GM12878 (cell line): ENCODE measurements around the gene PRMT7. TPM values are rescaled to one million over a fixed set of nuclear protein-coding genes. Genes with fewer than 3 reads are reported as not detected.

ENCODE experiments used
- ATAC-seq: fragments of 200-7000 bp; cut with Tn5 transposase; 3 replicates; pipeline ENCODE4 v1.9.1; 2020; ENCODE audit warnings: mild to moderate bottlenecking, moderate library complexity
- BruUV-seq: library from RNA; stranded (reverse); fragments of 400-500 nt; replicated peaks from 2 replicates; lab custom pipeline; 2021; lab: Mats Ljungman, UMichigan
- CTCF ChIA-PET: fragments of 300-600 bp; sonication (Branson Sonifier 250); formaldehyde crosslinking; extraction: SDS; loops from one replicate; lab custom pipeline; 2021; ENCODE audit warnings: inconsistent platforms; lab: Yijun Ruan, JAX
- POLR2A ChIA-PET: fragments of 350-600 bp; formaldehyde crosslinking; extraction: SDS; loops from one replicate; lab custom pipeline; 2021; ENCODE audit warnings: inconsistent platforms; lab: Charles Lee
- RAD21 ChIA-PET: fragments of 300-600 bp; sonication (Branson Sonifier 250); formaldehyde crosslinking; loops from one replicate; lab custom pipeline; 2023; ENCODE audit warnings: antibody characterized with exemption; ENCODE audit not compliant: unreplicated experiment; lab: Charles Lee
- SMC1A ChIA-PET: fragments of 300-600 bp; sonication (Branson Sonifier 250); formaldehyde crosslinking; loops from one replicate; lab custom pipeline; 2023; ENCODE audit not compliant: unreplicated experiment, uncharacterized antibody; lab: Charles Lee
- DNase-seq: peaks from one replicate; pipeline ENCODE4 v3.0.0-alpha.2; 2011; ENCODE audit warnings: low read depth, low spot score
- FAIRE-seq: peaks from 3 replicates; lab custom pipeline; 2011; peaks lifted over from hg19 to GRCh38; lab: Jason Lieb, UNC
- H2AFZ ChIP-seq: 2 replicates; pipeline ENCODE4 v1.6.0; 2011; ENCODE audit warnings: low read depth, low read length, control low read depth; ENCODE audit not compliant: control insufficient read depth
- H3K27ac ChIP-seq: 2 replicates; pipeline ENCODE4 v1.5.1; 2011; ENCODE audit warnings: control low read depth; ENCODE audit not compliant: control insufficient read depth, insufficient read depth
- H3K27me3 ChIP-seq, 2 experiments: replicated peaks in 1 of 2; 2 replicates each; pipeline versions ENCODE4 v1.6.0 to v1.6.1; 2011; ENCODE audit warnings: low read length in 1 of 2; ENCODE audit not compliant: control insufficient read depth in 2 of 2, insufficient read depth in 2 of 2
- H3K36me3 ChIP-seq, 2 experiments: 2 replicates each; pipeline ENCODE4 v1.5.1; 2011; ENCODE audit warnings: low read length in 1 of 2; ENCODE audit not compliant: control insufficient read depth in 2 of 2, insufficient read depth in 2 of 2
- H3K4me1 ChIP-seq: 2 replicates; pipeline ENCODE4 v1.6.1; 2011; ENCODE audit warnings: mild to moderate bottlenecking, low read length, moderate library complexity, mixed read lengths; ENCODE audit not compliant: control insufficient read depth, insufficient read depth
- H3K4me2 ChIP-seq: 2 replicates; pipeline ENCODE4 v1.6.0; 2011; ENCODE audit warnings: control low read depth; ENCODE audit not compliant: control insufficient read depth, insufficient read depth
- H3K4me3 ChIP-seq: fragments of 200-600 bp; sonication (generic); 2 replicates; pipeline ENCODE4 v1.5.1; 2016
- H3K79me2 ChIP-seq: 2 replicates; pipeline ENCODE4 v1.6.0; 2011; ENCODE audit warnings: low read length; ENCODE audit not compliant: control insufficient read depth, insufficient read depth
- H3K9ac ChIP-seq: 2 replicates; pipeline ENCODE4 v1.8.0; 2011; ENCODE audit warnings: low read length, control low read depth, mixed read lengths; ENCODE audit not compliant: control insufficient read depth, insufficient read depth
- H3K9me3 ChIP-seq: replicated peaks from 3 replicates; pipeline ENCODE4 v1.5.1; 2011; ENCODE audit warnings: mild to moderate bottlenecking, low read length; ENCODE audit not compliant: control insufficient read depth, insufficient read depth
- H4K20me1 ChIP-seq: 2 replicates; pipeline ENCODE4 v1.6.0; 2011; ENCODE audit not compliant: control insufficient read depth, insufficient read depth
- ATF7 ChIP-seq: fragments of 450-650 bp; IDR thresholded peaks from 2 replicates; pipeline ENCODE4 v1.6.1; 2016; ENCODE audit warnings: low read depth, mild to moderate bottlenecking
- BACH1 ChIP-seq: fragments of 450-650 bp; IDR thresholded peaks from 2 replicates; pipeline ENCODE4 v1.6.1; 2017; ENCODE audit warnings: mild to moderate bottlenecking, borderline replicate concordance
- BCLAF1 ChIP-seq: fragments of 450-650 bp; IDR thresholded peaks from 2 replicates; pipeline ENCODE4 v1.6.1; 2017; ENCODE audit warnings: antibody characterized with exemption, mild to moderate bottlenecking, moderate library complexity
- CREB1 ChIP-seq: IDR thresholded peaks from 2 replicates; pipeline ENCODE4 v1.6.1; 2012; ENCODE audit warnings: low read depth, mild to moderate bottlenecking, inconsistent platforms
- CTCF ChIP-seq, 3 experiments: IDR thresholded peaks in 2 of 3; conservative IDR thresholded peaks in 1 of 3; 2 replicates each; pipeline ENCODE4 v1.5.1; 2011; ENCODE audit warnings: low read depth in 3 of 3, low read length in 3 of 3, mild to moderate bottlenecking in 3 of 3, control low read depth in 2 of 3, moderate library complexity in 2 of 3, inconsistent platforms in 1 of 3, mixed read lengths in 1 of 3; ENCODE audit not compliant: control insufficient read depth in 2 of 3, insufficient read depth in 1 of 3; ENCODE audit errors: extremely low read depth in 1 of 3
- DPF2 ChIP-seq: fragments of 450-650 bp; IDR thresholded peaks from 2 replicates; pipeline ENCODE4 v1.6.1; 2017; ENCODE audit warnings: mild to moderate bottlenecking
- HCFC1 ChIP-seq: fragments of 150-350 bp; IDR thresholded peaks from 2 replicates; pipeline ENCODE4 v1.6.1; 2014; ENCODE audit warnings: low read length
- HDGF ChIP-seq: fragments of 450-650 bp; IDR thresholded peaks from 2 replicates; pipeline ENCODE4 v1.6.1; 2016; ENCODE audit warnings: antibody characterized with exemption
- MYC ChIP-seq: IDR thresholded peaks from 2 replicates; pipeline ENCODE4 v1.6.1; 2011; ENCODE audit warnings: mild to moderate bottlenecking, low read length, moderate library complexity, inconsistent platforms; ENCODE audit not compliant: insufficient read depth, insufficient replicate concordance, insufficient read length, severe bottlenecking
- NR2C2 ChIP-seq: IDR thresholded peaks from 2 replicates; pipeline ENCODE4 v1.6.1; 2011; ENCODE audit warnings: borderline replicate concordance, low read depth; ENCODE audit not compliant: control insufficient read depth, insufficient read length
- RAD21 ChIP-seq: IDR thresholded peaks from 2 replicates; pipeline ENCODE4 v1.6.1; 2011; ENCODE audit warnings: mild to moderate bottlenecking, low read depth, low read length, moderate library complexity; ENCODE audit not compliant: insufficient read depth
- RUNX3 ChIP-seq: IDR thresholded peaks from 2 replicates; pipeline ENCODE4 v1.6.1; 2012; ENCODE audit warnings: low read length, inconsistent platforms
- SIN3A ChIP-seq: IDR thresholded peaks from 2 replicates; pipeline ENCODE4 v1.6.1; 2012; ENCODE audit warnings: low read depth, low read length, improper control_type of control experiment
- SUZ12 ChIP-seq: fragments of 200-600 bp; sonication (generic); IDR thresholded peaks from one replicate; pipeline ENCODE4 v1.6.1; 2018; ENCODE audit warnings: antibody characterized with exemption, mild to moderate bottlenecking; ENCODE audit not compliant: unreplicated experiment
- TAF1 ChIP-seq: IDR thresholded peaks from 2 replicates; pipeline ENCODE4 v1.6.1; 2011; ENCODE audit warnings: mild to moderate bottlenecking, low read depth, low read length, borderline replicate concordance
- TARDBP ChIP-seq: IDR thresholded peaks from 2 replicates; pipeline ENCODE4 v1.6.1; 2016; ENCODE audit warnings: borderline replicate concordance
- TCF7 ChIP-seq: IDR thresholded peaks from 2 replicates; pipeline ENCODE4 v1.6.1; 2014; ENCODE audit warnings: antibody characterized with exemption, borderline replicate concordance
- WGBS: methylation state at CpG from one replicate; pipeline ENCODE4 v1.1.6; 2016; ENCODE audit warnings: low lambda C conversion rate; ENCODE audit not compliant: insufficient replicate concordance, insufficient coverage; ENCODE audit errors: missing lambda C conversion rate; 5-methylcytosine and 5-hydroxymethylcytosine counted together
- in situ Hi-C: fragments of 300-500 bp; cut with MboI; formaldehyde crosslinking; loops from 9 replicates; pipeline ENCODE4 v1.14.3; 2018; ENCODE audit warnings: mixed read lengths
- intact Hi-C: fragments of 100-400 bp; cut with micrococcal nuclease; formaldehyde crosslinking; loops from one replicate; pipeline ENCODE4 v1.14.2; 2022; ENCODE audit not compliant: unreplicated experiment
- polyA plus RNA-seq, 11 experiments: library from polyadenylated mRNA; depleted of rRNA in 4 of 11; unstranded in 6 of 11; stranded (reverse) in 5 of 11; fragments of >200 nt; fragmentation: Nextera tagmentation in 4 of 11; fragmentation: Illumina TruSeq in 1 of 11; extraction: Ambion mirVana in 4 of 11; extraction: Trizol in 1 of 11; gene quantifications; 1 replicate in 1 of 11; 2 replicates in 10 of 11; pipeline versions ENCODE4 v1.2.1 to v1.2.3, GENCODE V29; 2011 to 2016; ENCODE audit warnings: inconsistent platforms in 2 of 11, missing spikeins in 2 of 11, low read depth in 1 of 11
- total RNA-seq, 4 experiments: library from RNA; depleted of rRNA in 3 of 4; stranded (reverse); fragments of >200 nt in 3 of 4; fragmentation: Illumina TruSeq in 1 of 4; extraction: Trizol in 1 of 4; gene quantifications; 2 replicates each; pipeline versions ENCODE4 v1.2.1 to v1.2.3, GENCODE V29; 2013 to 2021

The PRMT7 gene
- total and polyA plus RNA-seq, 10 of the 15 experiments (the other 5 are each of a cell fraction or from before 2014, with no cell fraction given) = 5.1 to 56.1 (median 42.0) TPM

DNA sequence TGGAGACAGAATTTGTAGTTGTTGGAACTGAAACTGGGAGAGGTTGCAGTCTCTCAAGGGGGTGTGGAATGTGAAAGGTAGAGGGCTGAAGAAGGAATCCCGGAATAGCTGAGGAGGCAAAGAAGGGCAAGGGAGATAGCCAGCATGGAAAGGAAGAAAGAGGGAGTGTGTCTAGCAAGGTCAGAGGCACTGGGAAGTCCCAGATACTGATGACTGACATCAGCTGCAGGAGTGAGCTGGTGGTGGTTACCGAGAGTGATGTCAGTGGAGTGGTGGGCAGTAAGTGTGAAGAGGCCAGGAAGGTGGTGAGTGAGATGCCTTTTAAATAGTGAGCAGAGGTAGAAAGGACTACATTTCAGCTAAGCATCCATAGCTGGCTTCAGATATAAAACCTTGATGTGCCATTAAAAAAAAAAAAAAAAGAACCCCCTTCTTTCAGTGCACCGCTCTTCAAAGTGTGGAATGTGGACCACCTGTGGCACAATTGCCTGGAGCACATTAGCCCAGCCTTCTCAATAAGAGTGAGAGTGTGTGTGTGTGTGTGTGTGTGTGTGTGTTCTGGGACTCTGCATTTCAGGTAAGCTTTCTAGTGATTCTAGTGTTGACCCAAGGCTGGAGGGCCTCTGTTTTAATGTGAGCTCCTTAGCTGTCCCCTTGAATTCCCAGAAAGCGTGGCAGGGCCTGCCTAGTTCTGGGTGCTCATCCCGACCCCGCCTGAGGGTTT, 8.5 kb downstream of the PRMT7 start (continued):
- no peak for TF ChIP-seq CTCF (IDR thresholded peaks at IDR 0.05 in 2 of 3, conservative IDR thresholded peaks at IDR 0.05 in 1 of 3; ENCODE audit: control insufficient read depth in 2 of 3, extremely low read depth in 1 of 3, insufficient read depth in 1 of 3, low read depth in 3 of 3, low read length in 3 of 3)
- TF ChIP-seq HDGF = peak; percentile 98
- no peak for TF ChIP-seq RAD21
- TF ChIP-seq RUNX3 = peak; percentile 83
- peak; percentile 84 for TF ChIP-seq DPF2
- peak; percentile 97 for TF ChIP-seq ATF7

GRCh38 chr16:68324336-68324735, 13.5 kb downstream of the PRMT7 start:
- BruUV-seq = no TSS peak
- Histone ChIP-seq H3K27me3 (no peaks in the 10 kb centered on the region), H3K36me3 (peaks cover 6 to 23% of the 10 kb centered on the region in 2 experiments), H3K79me2 (no peaks in the 10 kb centered on the region; the same call in 1 of the 2 replicates), H3K9ac (no peak overlapping the region), H2AFZ (no peak overlapping the region), H3K27ac (no peak overlapping the region), H4K20me1 (no peaks in the 10 kb centered on the region), H3K4me3 (no peak overlapping the region), H3K4me1 (peaks cover 14% of the 10 kb centered on the region), H3K4me2 (no peak overlapping the region), H3K9me3 (no peaks in the 10 kb centered on the region)
- ChIA-PET SMC1A (interaction anchor here (0.5 to 7.2 kb wide), 5 partner anchors 17 to 66 kb away, joined by 3 to 85 read pairs (median 4); partner anchors contain the start of gene SLC7A6), POLR2A (interaction anchor here (0.9 kb wide), 1 partner anchor 24 kb away, joined by 3 read pairs; no protein-coding TSS in a partner anchor), RAD21 (interaction anchor here (0.8 to 15.5 kb wide), 2 partner anchors 48 to 62 kb away, joined by 3 to 399 read pairs; partner anchors contain the start of gene SLC7A6), CTCF (interaction anchor here (21.7 kb wide), 1 partner anchor 63 kb away, joined by 747 read pairs; the partner anchor contains the start of gene SLC7A6)
- intact Hi-C loops (no loop called here), in situ Hi-C loops (no loop called here)
- DNase-seq = no peak
- FAIRE-seq = no peak
- ATAC-seq = no peak
- 98% methylated on average over 5 of the region's 5 CpGs for WGBS
- TF ChIP-seq TAF1 (no peak), HCFC1 (no peak), TARDBP (no peak), NR2C2 (no peak), CREB1 (no peak), SUZ12 (no peak), SIN3A (no peak), BCLAF1 (no peak), TCF7 (no peak), MYC (no peak), BACH1 (no peak)
